GM23338 (cell line): ENCODE data around the gene CDC42BPB. TPM values are rescaled to one million over a fixed set of nuclear protein-coding genes. Genes with fewer than 3 reads are reported as not detected.

ENCODE experiments used
- ATAC-seq: fragments of 200-7000 bp; cut with Tn5 transposase; 3 replicates; pipeline ENCODE4 v1.9.1; 2020
- DNase-seq: peaks from one replicate; pipeline ENCODE4 v3.0.0-alpha.2; 2015; ENCODE audit warnings: low spot score
- H2AFZ ChIP-seq: fragments of 200-600 bp; sonication (generic); 2 replicates; pipeline ENCODE4 v1.8.0; 2016; ENCODE audit warnings: antibody characterized with exemption, mild to moderate bottlenecking, moderate library complexity
- H3F3A ChIP-seq: fragments of 200-600 bp; sonication (generic); replicated peaks from 2 replicates; pipeline ENCODE4 v1.8.0; 2017; ENCODE audit warnings: antibody characterized with exemption, mixed run types, low read depth
- H3K27ac ChIP-seq: fragments of 200-600 bp; sonication (generic); 2 replicates; pipeline ENCODE4 v1.6.1; 2016; ENCODE audit warnings: low read depth
- H3K27me3 ChIP-seq: fragments of 200-600 bp; sonication (generic); 2 replicates; pipeline ENCODE4 v1.8.0; 2016; ENCODE audit warnings: mild to moderate bottlenecking, mixed run types, moderate library complexity; ENCODE audit not compliant: insufficient read depth
- H3K36me3 ChIP-seq: fragments of 200-600 bp; sonication (generic); 2 replicates; pipeline ENCODE4 v1.8.0; 2016; ENCODE audit warnings: mild to moderate bottlenecking; ENCODE audit not compliant: insufficient read depth
- H3K4me1 ChIP-seq: fragments of 200-600 bp; sonication (generic); 2 replicates; pipeline ENCODE4 v1.8.0; 2016; ENCODE audit warnings: mild to moderate bottlenecking, moderate library complexity; ENCODE audit not compliant: insufficient read depth
- H3K4me2 ChIP-seq: fragments of 200-600 bp; sonication (generic); 2 replicates; pipeline ENCODE4 v1.7.1; 2017; ENCODE audit warnings: mixed run types
- H3K4me3 ChIP-seq: fragments of 200-600 bp; sonication (generic); 2 replicates; pipeline ENCODE4 v1.6.1; 2016; ENCODE audit warnings: mixed run types
- H3K79me2 ChIP-seq: fragments of 200-600 bp; sonication (generic); replicated peaks from 2 replicates; pipeline ENCODE4 v1.8.0; 2017; ENCODE audit warnings: mild to moderate bottlenecking; ENCODE audit not compliant: insufficient read depth
- H3K9me2 ChIP-seq: fragments of 200-600 bp; sonication (generic); 2 replicates; pipeline ENCODE4 v1.8.0; 2017; ENCODE audit not compliant: insufficient read depth
- H4K20me1 ChIP-seq: fragments of 200-600 bp; sonication (generic); replicated peaks from 2 replicates; pipeline ENCODE4 v1.8.0; 2017; ENCODE audit warnings: mild to moderate bottlenecking; ENCODE audit not compliant: insufficient read depth
- H3K27ac Mint-ChIP-seq: 2 replicates; pipeline ENCODE4 v1.8.0; 2020; ENCODE audit warnings: inconsistent platforms, mild to moderate bottlenecking, moderate library complexity, mixed read lengths
- H3K27me3 Mint-ChIP-seq: 3 replicates; pipeline ENCODE4 v1.8.0; 2022; ENCODE audit warnings: low read depth, mild to moderate bottlenecking, moderate library complexity, mixed read lengths, inconsistent platforms; ENCODE audit not compliant: insufficient read depth, poor library complexity
- H3K36me3 Mint-ChIP-seq: 3 replicates; pipeline ENCODE4 v1.8.0; 2021; ENCODE audit warnings: low read depth, mild to moderate bottlenecking, inconsistent platforms, moderate library complexity, mixed read lengths
- H3K4me1 Mint-ChIP-seq: 3 replicates; pipeline ENCODE4 v1.8.0; 2020; ENCODE audit warnings: mild to moderate bottlenecking, inconsistent platforms, mixed read lengths
- H3K4me3 Mint-ChIP-seq: 3 replicates; pipeline ENCODE4 v1.8.0; 2021; ENCODE audit warnings: moderate library complexity, mild to moderate bottlenecking, inconsistent platforms, mixed read lengths
- H3K9me3 Mint-ChIP-seq: 3 replicates; pipeline ENCODE4 v1.8.0; 2020; ENCODE audit warnings: moderate library complexity, mild to moderate bottlenecking, inconsistent platforms, mixed read lengths
- CREB1 ChIP-seq: fragments of 250-450 bp; sonication (Bioruptor Pico); IDR thresholded peaks from 2 replicates; pipeline ENCODE4 v1.5.0; 2020; ENCODE audit warnings: low read depth, mild to moderate bottlenecking, moderate library complexity
- EZH2 ChIP-seq: fragments of 200-600 bp; sonication (generic); IDR thresholded peaks from one replicate; pipeline ENCODE4 v1.8.0; 2017; ENCODE audit warnings: antibody characterized with exemption, mild to moderate bottlenecking, low read depth; ENCODE audit not compliant: unreplicated experiment
- EZH2phosphoT487 ChIP-seq: fragments of 200-600 bp; sonication (generic); IDR thresholded peaks from one replicate; pipeline ENCODE4 v1.8.1; 2018; ENCODE audit warnings: antibody characterized with exemption; ENCODE audit not compliant: unreplicated experiment
- JUNB ChIP-seq: IDR thresholded peaks from one replicate; pipeline ENCODE4 v1.6.1; 2016; ENCODE audit warnings: antibody characterized with exemption; ENCODE audit not compliant: unreplicated experiment
- NANOG ChIP-seq: IDR thresholded peaks from 2 replicates; pipeline ENCODE4 v1.6.1; 2016; ENCODE audit warnings: antibody characterized with exemption, borderline replicate concordance
- POLR2AphosphoS5 ChIP-seq: IDR thresholded peaks from 2 replicates; pipeline ENCODE4 v1.6.1; 2016; ENCODE audit warnings: antibody characterized with exemption, low read depth
- STAT1 ChIP-seq: IDR thresholded peaks from one replicate; pipeline ENCODE4 v1.6.1; 2016; ENCODE audit warnings: antibody characterized with exemption; ENCODE audit not compliant: unreplicated experiment
- ZNF114 ChIP-seq: fragments of 250-450 bp; sonication (Bioruptor Pico); IDR thresholded peaks from 2 replicates; pipeline ENCODE4 v1.5.0; 2020; ENCODE audit warnings: mild to moderate bottlenecking, moderate library complexity
- ZNF331 ChIP-seq: fragments of 250-450 bp; sonication (Bioruptor Pico); IDR thresholded peaks from 2 replicates; pipeline ENCODE4 v1.5.0; 2020; ENCODE audit warnings: low read depth, mild to moderate bottlenecking, moderate library complexity
- polyA plus RNA-seq: library from polyadenylated mRNA; unstranded; fragments of >200 nt; fragmentation: Nextera tagmentation; extraction: Ambion mirVana; gene quantifications from 2 replicates; pipeline ENCODE4 v1.2.1, GENCODE V29; 2016
- total RNA-seq: library from RNA; depleted of rRNA; stranded (reverse); fragments of >200 nt; shearing (Covaris generic); gene quantifications from 2 replicates; pipeline ENCODE4 v1.2.3, GENCODE V29; 2014
- TF ChIP-seq, protein P1 (sequence below): IDR thresholded peaks from one replicate; pipeline ENCODE4 v1.6.1; 2018; ENCODE audit warnings: antibody characterized with exemption; ENCODE audit not compliant: unreplicated experiment
- TF ChIP-seq, protein P2 (sequence below): IDR thresholded peaks from 2 replicates; pipeline ENCODE4 v1.6.1; 2016; ENCODE audit warnings: antibody characterized with exemption
- TF ChIP-seq, protein P3 (sequence below): fragments of 250-450 bp; sonication (Bioruptor Pico); IDR thresholded peaks from 2 replicates; pipeline ENCODE4 v1.5.0; 2020; ENCODE audit warnings: mild to moderate bottlenecking, moderate library complexity
- TF ChIP-seq, protein P4 (sequence below), 2 experiments: fragments of 200-600 bp in 1 of 2; sonication (generic) in 1 of 2; conservative IDR thresholded peaks; 2 replicates each; pipeline versions ENCODE4 v1.5.1 to v1.6.1; 2016 to 2017; ENCODE audit warnings: antibody characterized with exemption in 2 of 2, low read depth in 2 of 2, mild to moderate bottlenecking in 2 of 2, moderate library complexity in 1 of 2

The CDC42BPB gene
- total and polyA plus RNA-seq, 2 experiments from 2014 or later: 12.3 to 127 TPM

DNA sequence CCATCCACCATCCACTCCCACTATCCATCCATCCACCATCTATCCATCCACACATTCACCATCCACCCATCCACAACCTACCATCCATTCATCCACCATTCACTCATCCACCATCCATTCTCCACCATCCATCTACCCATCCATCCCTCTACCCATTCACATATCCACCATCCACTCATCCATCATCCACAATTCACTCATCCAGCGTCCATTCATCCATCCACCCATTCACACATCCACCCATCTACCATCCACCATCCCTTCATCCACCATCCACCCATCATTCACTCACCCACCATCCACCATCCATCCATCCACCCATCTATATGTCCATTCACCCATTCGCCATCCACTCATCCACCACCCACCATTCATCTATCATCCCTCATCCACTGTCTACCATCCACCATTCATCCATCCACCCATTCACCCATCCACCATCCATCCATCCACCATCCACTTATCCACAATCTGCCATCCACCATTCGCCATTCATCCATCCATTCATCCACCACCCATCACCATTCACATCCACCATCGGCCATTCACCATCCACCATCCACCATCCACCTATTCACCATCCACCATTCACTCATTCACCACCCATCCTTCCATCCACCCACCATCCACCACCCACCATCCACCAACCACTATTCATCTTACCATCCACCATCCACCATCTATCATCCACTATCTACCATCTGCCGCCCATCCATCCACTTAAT is 136.9 kb downstream of the CDC42BPB start:
- Histone ChIP-seq H3K4me1 (no peaks in the 10 kb centered on the region; the same call in 1 of the 2 replicates), H3K9me2 (peaks cover 13% of the 10 kb centered on the region), H4K20me1 (no peaks in the 10 kb centered on the region; the same call in 1 of the 2 replicates), H3F3A (0 out of 2 replicates have a peak, but pooled peaks cover 4% of the 10 kb centered on the region), H3K79me2 (no peaks in the 10 kb centered on the region), H2AFZ (no peak overlapping the region), H3K4me3 (no peak overlapping the region), H3K27ac (no peak overlapping the region), H3K4me2 (no peak overlapping the region), H3K36me3 (no peaks in the 10 kb centered on the region), H3K27me3 (peaks cover 46% of the 10 kb centered on the region)
- no peak for ATAC-seq
- Mint-ChIP-seq H3K27ac (no peak overlapping the region), H3K4me3 (no peak overlapping the region), H3K36me3 (no peaks in the 10 kb centered on the region), H3K4me1 (no peaks in the 10 kb centered on the region), H3K9me3 (no peaks in the 10 kb centered on the region), H3K27me3 (peaks cover 13% of the 10 kb centered on the region)
- TF ChIP-seq NANOG: no peak
- TF ChIP-seq, protein P1, sequence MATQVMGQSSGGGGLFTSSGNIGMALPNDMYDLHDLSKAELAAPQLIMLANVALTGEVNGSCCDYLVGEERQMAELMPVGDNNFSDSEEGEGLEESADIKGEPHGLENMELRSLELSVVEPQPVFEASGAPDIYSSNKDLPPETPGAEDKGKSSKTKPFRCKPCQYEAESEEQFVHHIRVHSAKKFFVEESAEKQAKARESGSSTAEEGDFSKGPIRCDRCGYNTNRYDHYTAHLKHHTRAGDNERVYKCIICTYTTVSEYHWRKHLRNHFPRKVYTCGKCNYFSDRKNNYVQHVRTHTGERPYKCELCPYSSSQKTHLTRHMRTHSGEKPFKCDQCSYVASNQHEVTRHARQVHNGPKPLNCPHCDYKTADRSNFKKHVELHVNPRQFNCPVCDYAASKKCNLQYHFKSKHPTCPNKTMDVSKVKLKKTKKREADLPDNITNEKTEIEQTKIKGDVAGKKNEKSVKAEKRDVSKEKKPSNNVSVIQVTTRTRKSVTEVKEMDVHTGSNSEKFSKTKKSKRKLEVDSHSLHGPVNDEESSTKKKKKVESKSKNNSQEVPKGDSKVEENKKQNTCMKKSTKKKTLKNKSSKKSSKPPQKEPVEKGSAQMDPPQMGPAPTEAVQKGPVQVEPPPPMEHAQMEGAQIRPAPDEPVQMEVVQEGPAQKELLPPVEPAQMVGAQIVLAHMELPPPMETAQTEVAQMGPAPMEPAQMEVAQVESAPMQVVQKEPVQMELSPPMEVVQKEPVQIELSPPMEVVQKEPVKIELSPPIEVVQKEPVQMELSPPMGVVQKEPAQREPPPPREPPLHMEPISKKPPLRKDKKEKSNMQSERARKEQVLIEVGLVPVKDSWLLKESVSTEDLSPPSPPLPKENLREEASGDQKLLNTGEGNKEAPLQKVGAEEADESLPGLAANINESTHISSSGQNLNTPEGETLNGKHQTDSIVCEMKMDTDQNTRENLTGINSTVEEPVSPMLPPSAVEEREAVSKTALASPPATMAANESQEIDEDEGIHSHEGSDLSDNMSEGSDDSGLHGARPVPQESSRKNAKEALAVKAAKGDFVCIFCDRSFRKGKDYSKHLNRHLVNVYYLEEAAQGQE: no peak
- TF ChIP-seq ZNF331 (CRISPR knock-in tag): no peak
- no peak for TF ChIP-seq STAT1
- TF ChIP-seq, protein P2, sequence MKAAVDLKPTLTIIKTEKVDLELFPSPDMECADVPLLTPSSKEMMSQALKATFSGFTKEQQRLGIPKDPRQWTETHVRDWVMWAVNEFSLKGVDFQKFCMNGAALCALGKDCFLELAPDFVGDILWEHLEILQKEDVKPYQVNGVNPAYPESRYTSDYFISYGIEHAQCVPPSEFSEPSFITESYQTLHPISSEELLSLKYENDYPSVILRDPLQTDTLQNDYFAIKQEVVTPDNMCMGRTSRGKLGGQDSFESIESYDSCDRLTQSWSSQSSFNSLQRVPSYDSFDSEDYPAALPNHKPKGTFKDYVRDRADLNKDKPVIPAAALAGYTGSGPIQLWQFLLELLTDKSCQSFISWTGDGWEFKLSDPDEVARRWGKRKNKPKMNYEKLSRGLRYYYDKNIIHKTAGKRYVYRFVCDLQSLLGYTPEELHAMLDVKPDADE: no peak
- TF ChIP-seq ZNF114 (CRISPR knock-in tag): no peak
- TF ChIP-seq POLR2AphosphoS5: no peak
- TF ChIP-seq EZH2phosphoT487: no peak
- no peak for TF ChIP-seq CREB1 (CRISPR knock-in tag)
- no peak for TF ChIP-seq JUNB
- TF ChIP-seq, protein P3, sequence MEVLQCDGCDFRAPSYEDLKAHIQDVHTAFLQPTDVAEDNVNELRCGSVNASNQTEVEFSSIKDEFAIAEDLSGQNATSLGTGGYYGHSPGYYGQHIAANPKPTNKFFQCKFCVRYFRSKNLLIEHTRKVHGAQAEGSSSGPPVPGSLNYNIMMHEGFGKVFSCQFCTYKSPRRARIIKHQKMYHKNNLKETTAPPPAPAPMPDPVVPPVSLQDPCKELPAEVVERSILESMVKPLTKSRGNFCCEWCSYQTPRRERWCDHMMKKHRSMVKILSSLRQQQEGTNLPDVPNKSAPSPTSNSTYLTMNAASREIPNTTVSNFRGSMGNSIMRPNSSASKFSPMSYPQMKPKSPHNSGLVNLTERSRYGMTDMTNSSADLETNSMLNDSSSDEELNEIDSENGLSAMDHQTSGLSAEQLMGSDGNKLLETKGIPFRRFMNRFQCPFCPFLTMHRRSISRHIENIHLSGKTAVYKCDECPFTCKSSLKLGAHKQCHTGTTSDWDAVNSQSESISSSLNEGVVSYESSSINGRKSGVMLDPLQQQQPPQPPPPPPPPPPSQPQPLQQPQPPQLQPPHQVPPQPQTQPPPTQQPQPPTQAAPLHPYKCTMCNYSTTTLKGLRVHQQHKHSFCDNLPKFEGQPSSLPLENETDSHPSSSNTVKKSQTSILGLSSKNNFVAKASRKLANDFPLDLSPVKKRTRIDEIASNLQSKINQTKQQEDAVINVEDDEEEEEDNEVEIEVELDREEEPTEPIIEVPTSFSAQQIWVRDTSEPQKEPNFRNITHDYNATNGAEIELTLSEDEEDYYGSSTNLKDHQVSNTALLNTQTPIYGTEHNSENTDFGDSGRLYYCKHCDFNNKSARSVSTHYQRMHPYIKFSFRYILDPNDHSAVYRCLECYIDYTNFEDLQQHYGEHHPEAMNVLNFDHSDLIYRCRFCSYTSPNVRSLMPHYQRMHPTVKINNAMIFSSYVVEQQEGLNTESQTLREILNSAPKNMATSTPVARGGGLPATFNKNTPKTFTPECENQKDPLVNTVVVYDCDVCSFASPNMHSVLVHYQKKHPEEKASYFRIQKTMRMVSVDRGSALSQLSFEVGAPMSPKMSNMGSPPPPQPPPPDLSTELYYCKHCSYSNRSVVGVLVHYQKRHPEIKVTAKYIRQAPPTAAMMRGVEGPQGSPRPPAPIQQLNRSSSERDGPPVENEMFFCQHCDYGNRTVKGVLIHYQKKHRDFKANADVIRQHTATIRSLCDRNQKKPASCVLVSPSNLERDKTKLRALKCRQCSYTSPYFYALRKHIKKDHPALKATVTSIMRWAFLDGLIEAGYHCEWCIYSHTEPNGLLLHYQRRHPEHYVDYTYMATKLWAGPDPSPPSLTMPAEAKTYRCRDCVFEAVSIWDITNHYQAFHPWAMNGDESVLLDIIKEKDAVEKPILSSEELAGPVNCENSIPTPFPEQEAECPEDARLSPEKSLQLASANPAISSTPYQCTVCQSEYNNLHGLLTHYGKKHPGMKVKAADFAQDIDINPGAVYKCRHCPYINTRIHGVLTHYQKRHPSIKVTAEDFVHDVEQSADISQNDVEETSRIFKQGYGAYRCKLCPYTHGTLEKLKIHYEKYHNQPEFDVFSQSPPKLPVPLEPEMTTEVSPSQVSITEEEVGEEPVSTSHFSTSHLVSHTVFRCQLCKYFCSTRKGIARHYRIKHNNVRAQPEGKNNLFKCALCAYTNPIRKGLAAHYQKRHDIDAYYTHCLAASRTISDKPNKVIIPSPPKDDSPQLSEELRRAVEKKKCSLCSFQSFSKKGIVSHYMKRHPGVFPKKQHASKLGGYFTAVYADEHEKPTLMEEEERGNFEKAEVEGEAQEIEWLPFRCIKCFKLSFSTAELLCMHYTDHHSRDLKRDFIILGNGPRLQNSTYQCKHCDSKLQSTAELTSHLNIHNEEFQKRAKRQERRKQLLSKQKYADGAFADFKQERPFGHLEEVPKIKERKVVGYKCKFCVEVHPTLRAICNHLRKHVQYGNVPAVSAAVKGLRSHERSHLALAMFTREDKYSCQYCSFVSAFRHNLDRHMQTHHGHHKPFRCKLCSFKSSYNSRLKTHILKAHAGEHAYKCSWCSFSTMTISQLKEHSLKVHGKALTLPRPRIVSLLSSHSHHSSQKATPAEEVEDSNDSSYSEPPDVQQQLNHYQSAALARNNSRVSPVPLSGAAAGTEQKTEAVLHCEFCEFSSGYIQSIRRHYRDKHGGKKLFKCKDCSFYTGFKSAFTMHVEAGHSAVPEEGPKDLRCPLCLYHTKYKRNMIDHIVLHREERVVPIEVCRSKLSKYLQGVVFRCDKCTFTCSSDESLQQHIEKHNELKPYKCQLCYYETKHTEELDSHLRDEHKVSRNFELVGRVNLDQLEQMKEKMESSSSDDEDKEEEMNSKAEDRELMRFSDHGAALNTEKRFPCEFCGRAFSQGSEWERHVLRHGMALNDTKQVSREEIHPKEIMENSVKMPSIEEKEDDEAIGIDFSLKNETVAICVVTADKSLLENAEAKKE: no peak
- TF ChIP-seq, protein P4, sequence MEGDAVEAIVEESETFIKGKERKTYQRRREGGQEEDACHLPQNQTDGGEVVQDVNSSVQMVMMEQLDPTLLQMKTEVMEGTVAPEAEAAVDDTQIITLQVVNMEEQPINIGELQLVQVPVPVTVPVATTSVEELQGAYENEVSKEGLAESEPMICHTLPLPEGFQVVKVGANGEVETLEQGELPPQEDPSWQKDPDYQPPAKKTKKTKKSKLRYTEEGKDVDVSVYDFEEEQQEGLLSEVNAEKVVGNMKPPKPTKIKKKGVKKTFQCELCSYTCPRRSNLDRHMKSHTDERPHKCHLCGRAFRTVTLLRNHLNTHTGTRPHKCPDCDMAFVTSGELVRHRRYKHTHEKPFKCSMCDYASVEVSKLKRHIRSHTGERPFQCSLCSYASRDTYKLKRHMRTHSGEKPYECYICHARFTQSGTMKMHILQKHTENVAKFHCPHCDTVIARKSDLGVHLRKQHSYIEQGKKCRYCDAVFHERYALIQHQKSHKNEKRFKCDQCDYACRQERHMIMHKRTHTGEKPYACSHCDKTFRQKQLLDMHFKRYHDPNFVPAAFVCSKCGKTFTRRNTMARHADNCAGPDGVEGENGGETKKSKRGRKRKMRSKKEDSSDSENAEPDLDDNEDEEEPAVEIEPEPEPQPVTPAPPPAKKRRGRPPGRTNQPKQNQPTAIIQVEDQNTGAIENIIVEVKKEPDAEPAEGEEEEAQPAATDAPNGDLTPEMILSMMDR (conservative IDR thresholded peaks at IDR 0.05; ENCODE audit: low read depth in 2 of 2): no peak
- no peak for TF ChIP-seq EZH2
- DNase-seq: no peak
